ENCODE measurements around the gene PKP4. TPM values are rescaled to one million over a fixed set of nuclear protein-coding genes. Genes with fewer than 3 reads are reported as not detected.

Gene PKP4
- total and polyA plus RNA-seq, 3 donors from 2014 or later, result 42.5 to 60.5 (median 60.0) TPM

DNA sequence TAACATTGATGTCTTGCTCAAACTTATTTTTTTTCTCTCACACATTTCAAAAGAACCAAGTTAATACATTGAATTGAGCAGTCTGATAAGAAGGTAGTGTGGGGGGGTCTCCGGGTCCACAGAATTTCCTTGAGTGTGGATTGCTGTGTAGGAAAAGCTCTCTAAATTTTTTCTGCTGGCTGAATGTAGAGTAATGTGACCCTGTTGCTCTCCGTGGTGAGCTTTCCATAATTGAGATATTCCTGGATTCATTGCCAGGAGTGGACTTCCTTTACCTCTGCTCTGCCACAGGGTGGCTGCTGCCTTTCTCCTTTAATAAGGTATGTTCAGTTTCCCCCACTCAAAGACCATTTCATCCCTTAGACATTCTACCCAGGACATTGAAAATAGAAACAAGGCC lies 50.9 kb downstream of the PKP4 start:
- Histone ChIP-seq H3K36me3 (ENCODE audit: low read depth, missing control alignments) (no peaks in the 10 kb centered on the region), H3K9me3 (no peaks in the 10 kb centered on the region), H3K27ac (no peak overlapping the region), H3K4me3 (no peak overlapping the region), H3K27me3 (no peaks in the 10 kb centered on the region), H3K4me1 (peaks cover 7% of the 10 kb centered on the region)
- 73 to 75% methylated on average over 2 of the region's 2 CpGs for WGBS, 2 donors
- TF ChIP-seq POLR2A (IDR thresholded peaks at IDR 0.05) (no peak), CTCF (IDR thresholded peaks at IDR 0.05) (no peak)
- no peak for DNase-seq
- intact Hi-C loops (cut with DNase I; ENCODE audit: low total_unique reads), result no loop called here

GRCh38 chr2:158509928-158510797 lies 53.4 kb downstream of the PKP4 start:
- Histone ChIP-seq H3K27ac (no peak overlapping the region), H3K4me1 (peaks cover 7% of the 10 kb centered on the region), H3K9me3 (no peaks in the 10 kb centered on the region), H3K27me3 (no peaks in the 10 kb centered on the region), H3K4me3 (no peak overlapping the region), H3K36me3 (ENCODE audit: low read depth, missing control alignments) (no peaks in the 10 kb centered on the region)
- 91 to 94% methylated on average over 2 of the region's 2 CpGs for WGBS, 2 donors
- no peak for DNase-seq
- TF ChIP-seq POLR2A (IDR thresholded peaks at IDR 0.05), result no peak
- TF ChIP-seq CTCF (IDR thresholded peaks at IDR 0.05), result no peak
- intact Hi-C loops (cut with DNase I; ENCODE audit: low total_unique reads), result no loop called here

DNA sequence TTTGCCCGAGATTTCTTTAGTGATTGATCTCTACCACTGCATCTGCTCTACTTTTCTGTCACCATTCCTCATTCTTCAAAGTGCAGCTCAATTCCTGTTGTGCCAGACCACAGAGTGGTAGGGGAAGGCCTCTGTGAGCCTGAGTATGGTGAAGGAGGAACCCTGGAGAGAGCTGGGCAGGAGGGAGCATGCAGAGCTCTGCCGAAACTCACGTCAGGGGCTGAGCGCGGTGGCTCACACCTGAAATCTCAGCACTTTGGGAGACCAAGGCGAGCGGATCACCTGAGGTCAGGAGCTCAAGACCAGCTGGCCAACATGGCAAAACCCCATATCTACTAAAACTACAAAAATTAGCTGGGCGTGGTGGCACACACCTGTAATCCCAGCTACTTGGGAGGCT lies 54.1 kb downstream of the PKP4 start:
- no peaks in the 10 kb centered on the region for H3K9me3 ChIP-seq
- H3K27me3 ChIP-seq, result no peaks in the 10 kb centered on the region
- peaks cover 1% of the 10 kb centered on the region for H3K4me1 ChIP-seq
- intact Hi-C loops (cut with DNase I; ENCODE audit: low total_unique reads), result no loop called here
- DNase-seq, result no peak
- 86 to 97% methylated on average over 8 of the region's 8 CpGs for WGBS, 2 donors
- H3K4me3 ChIP-seq, result no peak overlapping the region
- H3K36me3 ChIP-seq (ENCODE audit: low read depth, missing control alignments), result no peaks in the 10 kb centered on the region
- TF ChIP-seq CTCF (IDR thresholded peaks at IDR 0.05) (no peak), POLR2A (IDR thresholded peaks at IDR 0.05) (no peak)
- no peak overlapping the region for H3K27ac ChIP-seq

DNA sequence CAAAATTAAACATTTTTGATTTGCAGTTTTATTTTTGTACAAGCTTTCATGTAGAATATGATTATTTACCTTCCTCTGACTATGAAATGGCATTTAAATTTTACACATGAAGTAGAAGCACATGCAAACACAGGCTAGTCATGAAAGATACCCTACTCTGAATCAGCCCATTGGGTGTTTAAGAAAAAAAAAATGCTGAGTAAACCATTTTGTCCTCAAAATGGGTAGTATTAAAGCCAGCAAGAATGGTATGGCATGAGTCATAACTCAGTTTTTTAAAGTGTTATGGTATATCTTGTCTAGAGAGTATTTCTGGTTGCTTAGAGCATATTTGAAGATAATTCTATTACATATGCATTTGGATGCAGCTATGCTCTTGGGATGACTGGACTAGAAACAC lies 55.0 kb downstream of the PKP4 start:
- H3K36me3 ChIP-seq (ENCODE audit: low read depth, missing control alignments), result no peaks in the 10 kb centered on the region
- no peak overlapping the region for H3K4me3 ChIP-seq
- intact Hi-C loops (cut with DNase I; ENCODE audit: low total_unique reads), result no loop called here
- DNase-seq, result no peak
- H3K27ac ChIP-seq, result no peak overlapping the region
- no peaks in the 10 kb centered on the region for H3K27me3 ChIP-seq
- no peaks in the 10 kb centered on the region for H3K4me1 ChIP-seq
- H3K9me3 ChIP-seq, result no peaks in the 10 kb centered on the region
- TF ChIP-seq CTCF (IDR thresholded peaks at IDR 0.05), result no peak
- TF ChIP-seq POLR2A (IDR thresholded peaks at IDR 0.05), result no peak

DNA sequence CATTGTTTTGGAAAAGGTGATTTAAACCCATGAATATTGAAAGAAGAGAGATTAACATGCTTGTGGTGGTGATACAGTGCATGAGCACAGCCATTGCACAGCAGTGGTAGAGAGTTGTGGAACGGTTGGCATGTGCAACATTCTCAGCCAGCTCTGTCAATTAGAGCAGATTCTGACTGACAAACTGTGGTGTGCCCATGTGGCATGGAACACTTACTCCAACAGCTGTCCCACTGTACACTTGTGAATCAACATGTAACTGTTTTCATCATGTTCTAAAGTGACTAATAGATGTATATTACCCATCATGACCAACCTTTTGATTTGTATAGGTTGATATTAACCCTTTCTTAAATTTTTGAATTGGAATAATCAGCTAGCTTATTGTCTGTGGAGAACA lies 55.6 kb downstream of the PKP4 start:
- no peaks in the 10 kb centered on the region for H3K4me1 ChIP-seq
- no peaks in the 10 kb centered on the region for H3K27me3 ChIP-seq
- H3K4me3 ChIP-seq, result no peak overlapping the region
- no peak for DNase-seq
- no peak overlapping the region for H3K27ac ChIP-seq
- no peaks in the 10 kb centered on the region for H3K36me3 ChIP-seq (ENCODE audit: low read depth, missing control alignments)
- TF ChIP-seq CTCF (IDR thresholded peaks at IDR 0.05), result no peak
- TF ChIP-seq POLR2A (IDR thresholded peaks at IDR 0.05), result no peak
- 87 to 90% methylated on average over 1 of the region's 1 CpG for WGBS, 2 donors
- intact Hi-C loops (cut with DNase I; ENCODE audit: low total_unique reads), result no loop called here
- no peaks in the 10 kb centered on the region for H3K9me3 ChIP-seq
